Activated T-helper 9 cell treated with anti-CD3 and anti-CD28 coated beads, Interleukin-2, amount 50 U/mL, for 16 hours (primary cell): Measurements from ENCODE around the gene MAL.
"Not testable (repeated sequence)": the region's sequence is repeated elsewhere in the genome, so short reads cannot be mapped to it uniquely, and the experiment has no call there.

Experiments
- DNase-seq: peaks from one replicate; pipeline ENCODE4 v3.0.0-alpha.2; 2020; ENCODE audit warnings: low read depth

The MAL gene

GRCh38 chr2:95032868-95033603 lies 7.5 kb downstream of the MAL start:
- DNase-seq = no peak

DNA sequence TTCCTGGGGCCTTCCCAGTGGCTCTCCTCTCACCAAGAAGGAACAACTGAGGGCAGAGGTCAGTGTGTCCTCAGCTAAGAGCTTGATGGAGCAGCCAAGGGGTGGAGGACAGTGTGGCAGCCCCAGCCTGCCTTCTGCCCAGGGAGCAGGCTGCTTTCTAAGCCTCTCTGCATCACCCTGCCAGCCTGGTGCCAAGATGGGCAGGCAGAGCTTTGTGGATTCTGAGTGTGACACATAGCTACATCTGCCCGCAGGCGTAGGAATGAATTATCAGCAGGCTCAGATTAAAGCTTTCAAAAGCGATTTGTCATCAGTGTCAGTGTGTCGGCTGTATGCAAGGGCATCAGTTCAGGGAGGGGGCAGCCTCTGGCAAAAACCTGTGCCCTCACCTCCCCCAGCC lies 8.7 kb downstream of the MAL start:
- no peak for DNase-seq

DNA sequence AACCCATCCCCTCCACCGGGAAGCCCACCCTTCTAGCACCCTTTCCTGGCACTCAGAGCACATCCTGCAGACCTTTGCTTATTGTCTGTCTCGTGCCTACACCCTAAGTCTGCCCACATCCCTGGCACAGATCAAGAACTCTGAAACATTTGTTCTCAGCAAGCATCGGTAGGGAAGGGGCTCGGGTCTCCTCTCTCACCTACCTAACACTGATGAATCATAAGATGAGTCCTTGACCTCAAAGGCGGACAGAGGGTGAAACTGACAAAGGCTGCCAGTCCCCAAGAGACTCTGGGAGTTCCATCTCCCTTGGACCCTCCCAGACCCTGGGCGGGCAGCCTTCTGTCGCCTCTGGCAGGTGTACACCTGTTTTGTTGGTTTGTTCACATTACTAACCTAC lies 9.3 kb downstream of the MAL start:
- DNase-seq = no peak

DNA sequence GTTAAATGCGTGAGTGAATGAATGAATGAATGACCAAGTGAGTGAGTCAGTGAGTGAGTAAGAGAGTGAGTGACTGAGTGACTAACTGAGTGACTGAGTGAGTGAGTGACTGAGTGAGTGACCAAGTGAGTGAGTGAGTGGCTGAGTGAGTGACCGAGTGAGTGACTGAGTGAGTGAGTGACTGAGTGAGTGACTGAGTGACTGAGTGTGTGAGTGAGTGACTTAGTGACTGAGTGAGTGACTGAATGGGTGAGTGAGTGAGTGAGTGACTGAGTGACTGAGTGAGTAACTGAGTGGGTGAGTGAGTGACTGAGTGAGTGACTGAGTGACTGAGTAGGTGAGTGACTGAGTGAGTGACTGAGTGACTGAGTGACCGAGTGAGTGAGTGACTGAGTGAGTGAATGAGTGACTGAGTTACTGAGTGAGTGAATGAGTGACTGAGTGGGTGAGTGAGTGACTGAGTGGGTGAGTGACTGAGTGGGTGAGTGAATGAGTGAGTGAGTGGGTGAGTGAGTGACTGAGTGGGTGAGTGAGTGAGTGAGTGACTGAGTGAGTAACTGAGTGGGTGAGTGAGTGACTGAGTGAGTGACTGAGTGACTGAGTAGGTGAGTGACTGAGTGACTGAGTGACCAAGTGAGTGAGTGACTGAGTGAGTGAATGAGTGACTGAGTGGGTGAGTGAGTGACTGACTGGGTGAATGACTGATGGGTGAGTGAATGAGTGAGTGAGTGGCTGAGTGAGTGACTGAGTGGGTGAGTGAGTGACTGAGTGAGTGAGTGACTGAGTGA lies 11.3 kb downstream of the MAL start:
- no peak for DNase-seq

- no peak for DNase-seq
Measured at GRCh38 chr2:95037384-95037839, 11.9 kb downstream of the MAL start.

GRCh38 chr2:95037841-95038585 lies 12.5 kb downstream of the MAL start:
- DNase-seq = not testable (repeated sequence)

- no peak for DNase-seq
Measured at GRCh38 chr2:95038635-95039298, 13.3 kb downstream of the MAL start.

GRCh38 chr2:95039363-95039762 lies 13.9 kb downstream of the MAL start:
- DNase-seq = no peak

- no peak for DNase-seq
Measured at GRCh38 chr2:95039978-95040377, 14.5 kb downstream of the MAL start.

GRCh38 chr2:95040426-95040825 lies 14.9 kb downstream of the MAL start:
- no peak for DNase-seq

DNA sequence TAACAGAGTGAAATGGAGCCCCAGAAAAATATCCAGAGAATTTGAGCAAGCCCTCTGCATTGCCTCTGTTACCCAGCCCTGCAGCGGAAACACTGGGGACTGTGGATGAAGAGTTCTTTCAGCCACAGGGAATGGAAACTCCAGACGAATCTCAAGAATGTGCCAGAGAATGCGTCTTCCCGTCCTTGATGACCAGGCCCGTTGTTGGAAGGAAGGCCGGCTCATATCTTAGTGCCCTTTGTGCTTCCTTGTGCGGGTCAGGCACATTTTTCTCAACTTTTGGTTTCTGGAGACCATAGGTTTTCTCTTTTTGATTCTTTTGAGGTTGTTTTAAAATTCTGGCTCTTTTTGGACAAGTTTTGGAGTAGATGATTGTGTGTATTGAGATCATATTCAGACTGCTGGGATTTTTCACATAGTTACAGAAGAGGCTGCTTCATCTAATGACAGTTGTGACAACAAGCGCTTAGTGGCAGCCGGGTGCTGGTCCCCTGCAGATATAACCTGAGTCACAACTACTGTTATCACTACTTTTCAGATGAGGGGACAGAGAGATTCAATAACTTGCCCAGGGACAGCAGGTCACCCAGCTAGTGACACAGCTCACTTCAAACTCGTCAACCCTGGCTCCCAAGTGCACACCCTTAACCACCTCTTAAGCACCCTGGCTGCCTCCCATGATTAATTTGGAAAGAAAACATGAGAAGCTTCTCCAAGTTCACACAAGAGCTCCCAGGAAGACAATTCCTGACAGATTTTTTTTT lies 15.7 kb downstream of the MAL start:
- no peak for DNase-seq

DNA sequence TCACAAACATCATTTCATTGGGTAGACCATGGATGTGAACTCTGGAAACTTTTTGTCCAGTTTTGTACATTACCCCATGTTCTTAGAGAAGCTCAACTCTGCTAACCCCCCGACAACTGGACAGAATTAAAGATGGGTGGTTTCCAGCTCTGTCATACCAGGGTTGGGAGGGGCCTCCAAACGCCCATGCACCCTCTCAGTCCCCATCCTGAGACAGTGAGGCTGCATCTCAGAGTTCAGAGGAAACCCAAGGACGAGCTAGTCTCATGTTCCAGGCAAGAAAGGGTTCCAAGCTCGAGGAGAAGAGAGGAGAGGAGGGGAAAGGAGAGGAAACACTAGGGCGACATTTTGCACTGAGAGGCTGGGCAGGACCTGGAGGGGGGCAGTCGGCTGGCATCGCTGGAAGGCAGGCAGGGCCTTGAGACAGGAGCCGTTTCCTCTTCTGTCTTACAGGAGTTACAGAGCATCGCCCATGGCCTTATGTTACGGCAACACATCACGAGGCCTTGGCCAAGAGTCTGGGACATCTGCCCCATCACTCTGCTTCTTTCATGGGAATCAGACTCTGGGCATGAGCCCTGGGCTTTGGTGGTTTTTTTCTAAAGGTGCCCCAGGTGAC lies 16.4 kb downstream of the MAL start:
- no peak for DNase-seq

DNA sequence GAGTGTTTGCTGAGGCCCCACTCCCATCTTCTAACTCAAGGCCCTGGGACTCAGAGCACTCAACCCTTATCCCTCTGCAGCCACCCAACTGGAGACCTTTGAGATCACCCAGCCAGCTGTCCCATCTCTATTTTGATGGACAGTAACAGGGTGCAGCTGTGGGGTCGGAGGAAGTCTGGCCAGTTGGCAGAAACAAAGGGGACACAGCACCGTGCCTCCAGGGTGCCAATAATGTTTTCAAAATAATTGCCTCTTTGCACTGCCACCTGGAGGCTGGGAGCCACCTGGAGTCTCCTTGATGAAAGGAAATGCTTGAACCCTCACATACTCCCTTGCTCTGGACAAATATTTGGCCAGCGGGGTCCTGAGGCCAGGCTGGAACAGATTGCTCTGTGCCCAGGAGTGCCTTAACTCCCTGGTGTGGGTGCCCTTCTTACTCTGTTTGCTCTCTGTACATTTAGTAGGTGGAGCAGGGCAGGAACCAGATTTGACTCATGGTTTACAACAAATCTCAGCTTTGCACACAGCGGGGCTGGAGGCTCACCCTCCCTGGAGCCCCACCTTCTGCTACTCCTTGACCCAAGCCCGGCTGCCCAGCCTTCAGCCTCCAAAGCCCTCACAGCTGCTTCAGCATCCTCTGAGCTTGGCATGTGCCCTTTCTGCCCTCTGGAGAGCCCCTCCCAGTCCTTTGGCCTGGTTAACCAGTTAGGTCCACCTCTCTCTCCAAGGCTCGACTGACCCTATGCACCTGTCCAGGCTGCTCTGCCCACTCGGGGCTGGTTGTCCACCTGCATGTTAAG lies 17.2 kb downstream of the MAL start:
- no peak for DNase-seq

GRCh38 chr2:95043300-95044093 lies 18.0 kb downstream of the MAL start:
- no peak for DNase-seq

- DNase-seq = no peak
Measured at GRCh38 chr2:95044601-95045000, 19.1 kb downstream of the MAL start.

GRCh38 chr2:95046371-95047112 lies 21.0 kb downstream of the MAL start:
- no peak for DNase-seq

DNA sequence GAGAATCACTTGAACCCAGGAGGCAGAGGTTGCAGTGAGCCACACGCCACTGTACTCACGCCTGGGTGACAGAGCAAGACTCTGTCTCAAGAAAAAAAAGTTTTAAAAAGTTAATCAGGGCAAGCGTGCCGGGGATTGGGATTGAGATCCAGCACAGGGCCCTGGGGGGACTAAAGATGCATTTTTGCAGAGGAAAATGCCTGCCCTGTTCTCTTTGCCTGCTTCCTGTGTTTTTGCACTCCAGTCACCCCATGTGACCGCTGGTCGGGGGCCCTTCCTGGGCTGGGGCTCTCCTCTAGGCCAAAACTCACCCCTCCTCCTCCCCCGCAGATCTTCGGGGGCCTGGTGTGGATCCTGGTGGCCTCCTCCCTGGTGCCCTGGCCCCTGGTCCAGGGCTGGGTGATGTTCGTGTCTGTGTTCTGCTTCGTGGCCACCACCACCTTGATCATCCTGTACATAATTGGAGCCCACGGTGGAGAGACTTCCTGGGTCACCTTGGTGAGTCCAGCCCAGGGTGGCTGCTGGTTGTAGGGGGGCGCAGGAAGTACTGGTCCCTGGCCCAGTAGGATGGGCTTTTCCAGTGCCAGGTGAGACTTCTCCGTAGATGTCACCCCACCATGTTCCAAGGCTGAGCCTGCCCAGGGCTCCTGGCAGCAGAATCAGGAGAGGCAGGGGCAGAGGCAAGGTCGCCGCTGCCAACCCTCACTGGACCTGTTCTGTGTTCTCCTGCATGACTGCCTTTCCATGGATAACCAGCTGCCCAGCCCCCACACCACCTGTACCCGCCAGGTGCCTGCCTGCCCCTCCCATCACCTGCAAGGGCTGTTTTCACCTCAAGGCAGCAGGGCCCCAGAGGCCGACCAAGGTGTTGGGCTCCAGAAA lies 22.4 kb downstream of the MAL start:
- DNase-seq = no peak
